ENCODE data around the gene KLC1.

The KLC1 gene

GRCh38 chr14:103721334-103722120 lies 92.5 kb downstream of the KLC1 start:
- DNase-seq (ENCODE audit: low read depth): peak; percentile 49

- no peak for DNase-seq (ENCODE audit: low read depth)
These were observed 94.7 kb downstream of the KLC1 start for GRCh38 chr14:103723748-103724081.

- no peak for DNase-seq (ENCODE audit: low read depth)
These were observed 95.1 kb downstream of the KLC1 start for GRCh38 chr14:103724116-103724515.

GRCh38 chr14:103725001-103725682 lies 96.1 kb downstream of the KLC1 start:
- no peak for DNase-seq (ENCODE audit: low read depth)

GRCh38 chr14:103725739-103726395 lies 96.9 kb downstream of the KLC1 start:
- DNase-seq (ENCODE audit: low read depth): no peak

- DNase-seq (ENCODE audit: low read depth): no peak
These were observed 97.5 kb downstream of the KLC1 start for GRCh38 chr14:103726474-103726873.

GRCh38 chr14:103727313-103727980 lies 98.4 kb downstream of the KLC1 start:
- no peak for DNase-seq (ENCODE audit: low read depth)

GRCh38 chr14:103728141-103728540 lies 99.1 kb downstream of the KLC1 start:
- DNase-seq (ENCODE audit: low read depth): no peak

GRCh38 chr14:103728721-103729120 lies 99.7 kb downstream of the KLC1 start:
- no peak for DNase-seq (ENCODE audit: low read depth)

GRCh38 chr14:103729496-103730448 lies 100.8 kb downstream of the KLC1 start:
- DNase-seq (ENCODE audit: low read depth): no peak

GRCh38 chr14:103730490-103731035 lies 101.6 kb downstream of the KLC1 start:
- DNase-seq (ENCODE audit: low read depth): no peak

GRCh38 chr14:103731481-103731880 lies 102.5 kb downstream of the KLC1 start:
- DNase-seq (ENCODE audit: low read depth): no peak

- DNase-seq (ENCODE audit: low read depth): no peak
These were observed 103.2 kb downstream of the KLC1 start for GRCh38 chr14:103731916-103732867.

- DNase-seq (ENCODE audit: low read depth): no peak
These were observed 104.0 kb downstream of the KLC1 start for GRCh38 chr14:103732868-103733620.

- DNase-seq (ENCODE audit: low read depth): peak; percentile 66
These were observed 104.6 kb downstream of the KLC1 start for GRCh38 chr14:103733651-103734050.

- no peak for DNase-seq (ENCODE audit: low read depth)
These were observed 105.3 kb downstream of the KLC1 start for GRCh38 chr14:103734081-103734888.

GRCh38 chr14:103735022-103735421 lies 106.0 kb downstream of the KLC1 start:
- no peak for DNase-seq (ENCODE audit: low read depth)

- no peak for DNase-seq (ENCODE audit: low read depth)
These were observed 106.4 kb downstream of the KLC1 start for GRCh38 chr14:103735439-103735814.

Data from ELR (cell line).